Gastrocnemius medialis (tissue), 4 donors: Measurements from ENCODE around the gene C9orf85. TPM values are rescaled to one million over a fixed set of nuclear protein-coding genes. Genes with fewer than 3 reads are reported as not detected.

Experiments used
- ATAC-seq, 2 donors: fragments of 150-250 bp; one replicate each; pipeline ENCODE4 v1.9.1; 2016
- DNase-seq, 2 donors: peaks; one replicate each; pipeline ENCODE4 v3.0.0-alpha.2; 2019
- H3K27ac ChIP-seq, 4 donors: fragments of 200-600 bp; sonication (generic); 1 replicate in 1 of 4; 2 replicates in 3 of 4; pipeline ENCODE4 v1.5.1; 2016 to 2018; ENCODE audit warnings: mild to moderate bottlenecking in 2 of 4, moderate library complexity in 1 of 4
- H3K27me3 ChIP-seq, 3 donors: fragments of 200-600 bp; sonication (generic) in 2 of 3; 1 replicate in 1 of 3; 2 replicates in 2 of 3; pipeline versions ENCODE4 v1.5.1 to v1.6.0; 2016 to 2019; ENCODE audit warnings: mild to moderate bottlenecking in 1 of 3, moderate library complexity in 1 of 3
- H3K36me3 ChIP-seq, 2 donors: fragments of 200-600 bp; sonication (generic) in 1 of 2; one replicate each; pipeline ENCODE4 v1.5.1; 2017 to 2018
- H3K4me1 ChIP-seq, 2 donors: fragments of 200-600 bp; sonication (generic) in 1 of 2; one replicate each; pipeline ENCODE4 v1.5.1; 2016 to 2017; ENCODE audit warnings: mild to moderate bottlenecking in 2 of 2
- H3K4me3 ChIP-seq, 4 donors: fragments of 200-600 bp; sonication (generic) in 3 of 4; 1 replicate in 1 of 4; 2 replicates in 3 of 4; pipeline ENCODE4 v1.5.1; 2016 to 2019; ENCODE audit warnings: mild to moderate bottlenecking in 2 of 4
- H3K9me3 ChIP-seq, 3 donors: fragments of 200-600 bp; sonication (generic) in 2 of 3; 1 replicate in 1 of 3; 2 replicates in 2 of 3; pipeline ENCODE4 v1.5.1; 2016 to 2019
- POLR2A ChIP-seq, 2 donors: fragments of 450-650 bp; IDR thresholded peaks; one replicate each; pipeline ENCODE4 v1.6.1; 2017; ENCODE audit warnings: antibody characterized with exemption in 2 of 2, mild to moderate bottlenecking in 2 of 2, moderate library complexity in 2 of 2
- in situ Hi-C, 4 donors: fragments of 200-750 bp; cut with MboI; loops; one replicate each; pipeline versions ENCODE4 v1.15.0 to v1.8.0; 2017; ENCODE audit warnings: low sequenced_read_pairs in 4 of 4
- intact Hi-C: fragments of 100-400 bp; cut with DNase I; formaldehyde crosslinking; loops from one replicate; pipeline ENCODE4 v1.15.1; 2023; ENCODE audit warnings: low total_unique reads
- total RNA-seq, 4 donors: library from RNA; depleted of rRNA; stranded (reverse); fragments of >200 nt; gene quantifications; one replicate each; pipeline versions ENCODE4 v1.1.0 to v1.2.3, GENCODE V29; 2016
- TF ChIP-seq, protein P1 (sequence below), 5 experiments: fragments of 450-650 bp in 3 of 5; fragments of 200-600 bp in 2 of 5; sonication (generic) in 2 of 5; IDR thresholded peaks in 4 of 5; conservative IDR thresholded peaks in 1 of 5; 1 replicate in 4 of 5; 2 replicates in 1 of 5; pipeline ENCODE4 v1.5.1; 2016 to 2019; ENCODE audit warnings: antibody characterized with exemption in 5 of 5, mild to moderate bottlenecking in 3 of 5, moderate library complexity in 3 of 5

Gene C9orf85
- total RNA-seq, 4 donors from 2014 or later, result 1.7 to 9.6 (median 6.3) TPM

GRCh38 chr9:71876829-71877228 is 34.6 kb upstream of the C9orf85 start:
- intact Hi-C loops (no loop called here), in situ Hi-C loops (no loop called here)
- H3K27ac ChIP-seq, result no peak overlapping the region
- no peaks in the 10 kb centered on the region for H3K9me3 ChIP-seq
- no peak overlapping the region for H3K4me3 ChIP-seq
- ATAC-seq (no peak), DNase-seq (no peak)
- H3K27me3 ChIP-seq, result no peaks in the 10 kb centered on the region
- H3K36me3 ChIP-seq, result no peaks in the 10 kb centered on the region
- peaks cover 6 to 21% of the 10 kb centered on the region in 2 donors for H3K4me1 ChIP-seq
- no peak for TF ChIP-seq POLR2A (IDR thresholded peaks at IDR 0.05)
- TF ChIP-seq, protein P1, sequence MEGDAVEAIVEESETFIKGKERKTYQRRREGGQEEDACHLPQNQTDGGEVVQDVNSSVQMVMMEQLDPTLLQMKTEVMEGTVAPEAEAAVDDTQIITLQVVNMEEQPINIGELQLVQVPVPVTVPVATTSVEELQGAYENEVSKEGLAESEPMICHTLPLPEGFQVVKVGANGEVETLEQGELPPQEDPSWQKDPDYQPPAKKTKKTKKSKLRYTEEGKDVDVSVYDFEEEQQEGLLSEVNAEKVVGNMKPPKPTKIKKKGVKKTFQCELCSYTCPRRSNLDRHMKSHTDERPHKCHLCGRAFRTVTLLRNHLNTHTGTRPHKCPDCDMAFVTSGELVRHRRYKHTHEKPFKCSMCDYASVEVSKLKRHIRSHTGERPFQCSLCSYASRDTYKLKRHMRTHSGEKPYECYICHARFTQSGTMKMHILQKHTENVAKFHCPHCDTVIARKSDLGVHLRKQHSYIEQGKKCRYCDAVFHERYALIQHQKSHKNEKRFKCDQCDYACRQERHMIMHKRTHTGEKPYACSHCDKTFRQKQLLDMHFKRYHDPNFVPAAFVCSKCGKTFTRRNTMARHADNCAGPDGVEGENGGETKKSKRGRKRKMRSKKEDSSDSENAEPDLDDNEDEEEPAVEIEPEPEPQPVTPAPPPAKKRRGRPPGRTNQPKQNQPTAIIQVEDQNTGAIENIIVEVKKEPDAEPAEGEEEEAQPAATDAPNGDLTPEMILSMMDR (IDR thresholded peaks at IDR 0.05 in 4 of 5, conservative IDR thresholded peaks at IDR 0.05 in 1 of 5), result no peak

- no peak overlapping the region for H3K27ac ChIP-seq
- H3K4me3 ChIP-seq, result no peak overlapping the region
- TF ChIP-seq POLR2A (IDR thresholded peaks at IDR 0.05), result no peak
- TF ChIP-seq, protein P1 (IDR thresholded peaks at IDR 0.05 in 4 of 5, conservative IDR thresholded peaks at IDR 0.05 in 1 of 5), result no peak
- peaks cover 0 to under 1% (median 0%) of the 10 kb centered on the region in 3 donors for H3K9me3 ChIP-seq
- in situ Hi-C loops (no loop called here), intact Hi-C loops (no loop called here)
- peaks cover 6 to 21% of the 10 kb centered on the region in 2 donors for H3K4me1 ChIP-seq
- ATAC-seq (no peak), DNase-seq (no peak)
- no peaks in the 10 kb centered on the region for H3K27me3 ChIP-seq
- H3K36me3 ChIP-seq, result no peaks in the 10 kb centered on the region
These were observed 32.8 kb upstream of the C9orf85 start for GRCh38 chr9:71878327-71879274.

DNA sequence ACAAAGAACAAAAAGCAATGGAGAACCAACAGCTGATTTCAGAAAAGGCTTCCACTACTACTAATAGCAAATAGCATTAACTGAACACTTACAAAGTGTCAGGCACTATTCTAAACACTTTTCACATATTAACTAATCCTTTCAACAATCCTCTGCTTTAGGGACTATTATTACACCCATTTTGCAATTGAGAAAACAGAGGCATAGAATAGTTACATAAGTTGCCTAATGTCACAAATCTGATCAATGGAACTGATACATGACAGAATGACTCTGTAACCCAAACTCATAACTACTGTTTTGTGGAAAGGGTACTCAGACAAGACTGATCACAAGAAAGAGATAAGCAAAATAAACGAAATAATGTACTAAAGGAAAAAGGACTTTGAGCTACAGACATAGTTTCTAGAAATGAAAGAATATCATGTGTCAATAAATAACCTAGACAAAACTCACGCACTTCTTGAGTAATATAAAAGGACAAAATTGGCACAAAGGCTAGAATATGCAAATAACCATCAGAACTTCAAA is 31.7 kb upstream of the C9orf85 start:
- TF ChIP-seq, protein P1 (IDR thresholded peaks at IDR 0.05 in 4 of 5, conservative IDR thresholded peaks at IDR 0.05 in 1 of 5), result no peak
- TF ChIP-seq POLR2A (IDR thresholded peaks at IDR 0.05), result no peak

GRCh38 chr9:71884005-71884404 is 27.4 kb upstream of the C9orf85 start:
- Histone ChIP-seq H3K9me3 (peaks cover 0 to 9% (median 0%) of the 10 kb centered on the region in 3 donors), H3K36me3 (no peaks in the 10 kb centered on the region), H3K27ac (no peak overlapping the region), H3K27me3 (no peaks in the 10 kb centered on the region), H3K4me1 (peaks cover 0 to 18% of the 10 kb centered on the region in 2 donors), H3K4me3 (no peak overlapping the region)
- ATAC-seq (no peak), DNase-seq (no peak)
- TF ChIP-seq POLR2A (IDR thresholded peaks at IDR 0.05), result no peak
- TF ChIP-seq, protein P1 (IDR thresholded peaks at IDR 0.05 in 4 of 5, conservative IDR thresholded peaks at IDR 0.05 in 1 of 5), result no peak
- in situ Hi-C loops (no loop called here), intact Hi-C loops (no loop called here)

More for the DNA sequence above, 31.7 kb upstream of the C9orf85 start:
- DNase-seq (no peak), ATAC-seq (no peak)
- H3K9me3 ChIP-seq, result peaks cover 0 to 9% (median 0%) of the 10 kb centered on the region in 3 donors
- H3K36me3 ChIP-seq, result no peaks in the 10 kb centered on the region
- no peaks in the 10 kb centered on the region for H3K27me3 ChIP-seq
- intact Hi-C loops (no loop called here), in situ Hi-C loops (no loop called here)
- H3K4me1 ChIP-seq, result peaks cover 6 to 21% of the 10 kb centered on the region in 2 donors
- H3K4me3 ChIP-seq, result no peak overlapping the region
- H3K27ac ChIP-seq, result no peak overlapping the region
